Measurements from ENCODE around the gene ZNF445. TPM values are rescaled to one million over a fixed set of nuclear protein-coding genes. Genes with fewer than 3 reads are reported as not detected.

Gene ZNF445
- total and polyA plus RNA-seq, 2 donors (not counting 3 experiments of a cell fraction or from before 2014, with no cell fraction given) = 2.3 to 17.8 TPM

GRCh38 chr3:44442596-44443309 is 34.7 kb downstream of the ZNF445 start:
- Histone ChIP-seq H3K4me1 (ENCODE audit: control insufficient read depth, extremely low read depth, insufficient read depth, low read length) (peaks cover 16% of the 10 kb centered on the region), H3K27me3 (ENCODE audit: control insufficient read depth in 2 of 2, insufficient read depth in 2 of 2, low read length in 2 of 2) (no peaks in the 10 kb centered on the region), H3K79me2 (ENCODE audit: control insufficient read depth, insufficient read depth, low read length) (no peaks in the 10 kb centered on the region), H3K36me3 (ENCODE audit: control insufficient read depth in 2 of 2, extremely low read depth in 1 of 2, insufficient read depth in 2 of 2, low read length in 2 of 2) (peaks cover 6 to 19% of the 10 kb centered on the region in 2 experiments), H3K9ac (replicated peaks; ENCODE audit: extremely low read depth, insufficient read depth, low read length) (no peak overlapping the region), H3K9me1 (replicated peaks; ENCODE audit: control insufficient read depth, extremely low read depth, insufficient read depth, low read length) (no peaks in the 10 kb centered on the region), H3K4me3 (replicated peaks in 1 of 3; ENCODE audit: insufficient read depth in 1 of 3, low read depth in 1 of 3, low read length in 3 of 3) (no peak overlapping the region), H3K27ac (ENCODE audit: insufficient read depth, low read depth, low read length) (no peak overlapping the region), H4K20me1 (replicated peaks; ENCODE audit: control insufficient read depth, extremely low read depth, insufficient read depth, low read length) (no peaks in the 10 kb centered on the region), H2AFZ (ENCODE audit: low read depth, low read length) (no peak overlapping the region), H3K9me3 (replicated peaks; ENCODE audit: control insufficient read depth, insufficient read depth, low read length) (peaks cover 13% of the 10 kb centered on the region), H3K4me2 (ENCODE audit: insufficient read depth, low read length) (no peak overlapping the region)
- POLR2A ChIA-PET = no interaction called here
- CTCF ChIA-PET = no interaction called here
- TF ChIP-seq POLR2A (IDR thresholded peaks at IDR 0.05; ENCODE audit: low read depth, low read length) (no peak), CTCF (IDR thresholded peaks at IDR 0.05; ENCODE audit: extremely low read depth in 1 of 2, insufficient read depth in 1 of 2, low read depth in 1 of 2, low read length in 2 of 2) (no peak), GATA2 (IDR thresholded peaks at IDR 0.05; ENCODE audit: insufficient read depth, insufficient read length, low read depth, low read length) (no peak), FOS (IDR thresholded peaks at IDR 0.05; ENCODE audit: borderline replicate concordance, insufficient read depth, low read length) (no peak), MYC (IDR thresholded peaks at IDR 0.05; ENCODE audit: low read depth, low read length) (no peak)
- DNase-seq (ENCODE audit: low read depth, low spot score) (no peak), FAIRE-seq (no peak)
- intact Hi-C loops (cut with micrococcal nuclease) = no loop called here
- dilution Hi-C loops (cut with MboI; ENCODE audit: extremely low pct_ligation_motif_present, low sequenced_read_pairs) = no loop called here
- no TSS peak for BruUV-seq (replicated peaks)

All from endothelial cell of umbilical vein (primary cell).